Heart left ventricle (tissue), 13 donors: ENCODE results near the gene ABHD18.

ENCODE experiments used
- CTCF ChIP-seq, 12 donors: fragments of 200-600 bp; sonication (generic) in 4 of 12; IDR thresholded peaks; one replicate each; pipeline versions ENCODE4 v1.5.0 to v1.8.0; 2018 to 2022; ENCODE audit warnings: antibody characterized with exemption in 12 of 12, mild to moderate bottlenecking in 5 of 12
- POLR2A ChIP-seq, 2 donors: fragments of 450-650 bp; IDR thresholded peaks; one replicate each; pipeline ENCODE4 v1.6.1; 2017; ENCODE audit warnings: antibody characterized with exemption in 2 of 2, mild to moderate bottlenecking in 2 of 2, moderate library complexity in 2 of 2
- donor health status: ischemic (EF 13 %, LVEDD 7.1; RV severe dilation, severe dysfunction).
- donor health status: DM: no; HTN: yes; CAD: no.
- donor health status: DM: no; HTN: no; CAD: no.
- donor health status: ischemic (EF 25% LVEDD 6.9; RV normal size, moderate dysfunction).
- donor health status: ischemic (EF 25% LVEDD 5.7; RV mildly dilated, moderate dysfunction).
- donor health status: ischemic (EF 35%, LVEDD 5.7; RV mildly dilated, moderate dysfunction).
- donor health status: nonischemic (EF 11% LVEDD 7.7; RV severe dilation, severe dysfunction).
- donor health status: DM: yes; HTN: yes; CAD: no.
- donor health status: PGD.
- donor health status: ischemic (EF 29% LVEDD 5.4; RV normal size, mild dysfunction).
- donor health status: nonischemic (EF 23%, LVEDD 6.1; RV moderate dilation, normal function).

GRCh38 chr4:127982445-127982844, 17.2 kb downstream of the ABHD18 start:
- TF ChIP-seq CTCF (IDR thresholded peaks at IDR 0.05) (no peak), POLR2A (IDR thresholded peaks at IDR 0.05) (no peak)
